Coronary artery (tissue), 2 donors: Measurements from ENCODE around the gene PDSS1.

ENCODE experiments used
- DNase-seq: peaks from one replicate; pipeline ENCODE4 v3.0.0-alpha.2; 2017; ENCODE audit warnings: low spot score
- H3K27ac ChIP-seq, 2 donors: fragments of 200-600 bp; sonication (generic); one replicate each; pipeline ENCODE4 v1.5.1; 2016 to 2019
- H3K4me3 ChIP-seq: fragments of 200-600 bp; sonication (generic); 2 replicates; pipeline ENCODE4 v1.5.1; 2016; ENCODE audit warnings: mild to moderate bottlenecking, moderate library complexity
- TF ChIP-seq, protein P1 (sequence below): fragments of 200-600 bp; sonication (generic); IDR thresholded peaks from one replicate; pipeline ENCODE4 v1.5.1; 2019; ENCODE audit warnings: antibody characterized with exemption

Gene PDSS1

DNA sequence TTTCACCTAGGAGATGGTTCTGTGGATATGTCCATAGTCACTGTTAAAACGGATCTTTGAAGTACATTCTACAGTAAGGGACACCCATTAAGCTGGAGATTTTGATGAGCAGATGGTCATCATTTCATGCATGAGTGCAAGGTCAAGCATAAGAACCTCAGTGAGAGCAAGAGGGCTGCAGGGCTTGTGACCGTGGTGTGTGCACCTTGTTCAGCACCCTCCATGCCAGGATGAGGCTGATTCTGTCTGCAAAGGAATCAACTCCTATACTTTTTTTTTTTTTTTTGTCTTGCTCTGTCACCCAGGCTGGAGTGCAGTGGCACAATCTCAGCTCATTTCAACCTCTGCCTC, 17.6 kb downstream of the PDSS1 start:
- no peak overlapping the region for H3K27ac ChIP-seq
- no peak for DNase-seq
- TF ChIP-seq, protein P1, sequence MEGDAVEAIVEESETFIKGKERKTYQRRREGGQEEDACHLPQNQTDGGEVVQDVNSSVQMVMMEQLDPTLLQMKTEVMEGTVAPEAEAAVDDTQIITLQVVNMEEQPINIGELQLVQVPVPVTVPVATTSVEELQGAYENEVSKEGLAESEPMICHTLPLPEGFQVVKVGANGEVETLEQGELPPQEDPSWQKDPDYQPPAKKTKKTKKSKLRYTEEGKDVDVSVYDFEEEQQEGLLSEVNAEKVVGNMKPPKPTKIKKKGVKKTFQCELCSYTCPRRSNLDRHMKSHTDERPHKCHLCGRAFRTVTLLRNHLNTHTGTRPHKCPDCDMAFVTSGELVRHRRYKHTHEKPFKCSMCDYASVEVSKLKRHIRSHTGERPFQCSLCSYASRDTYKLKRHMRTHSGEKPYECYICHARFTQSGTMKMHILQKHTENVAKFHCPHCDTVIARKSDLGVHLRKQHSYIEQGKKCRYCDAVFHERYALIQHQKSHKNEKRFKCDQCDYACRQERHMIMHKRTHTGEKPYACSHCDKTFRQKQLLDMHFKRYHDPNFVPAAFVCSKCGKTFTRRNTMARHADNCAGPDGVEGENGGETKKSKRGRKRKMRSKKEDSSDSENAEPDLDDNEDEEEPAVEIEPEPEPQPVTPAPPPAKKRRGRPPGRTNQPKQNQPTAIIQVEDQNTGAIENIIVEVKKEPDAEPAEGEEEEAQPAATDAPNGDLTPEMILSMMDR: no peak
- H3K4me3 ChIP-seq: no peak overlapping the region

DNA sequence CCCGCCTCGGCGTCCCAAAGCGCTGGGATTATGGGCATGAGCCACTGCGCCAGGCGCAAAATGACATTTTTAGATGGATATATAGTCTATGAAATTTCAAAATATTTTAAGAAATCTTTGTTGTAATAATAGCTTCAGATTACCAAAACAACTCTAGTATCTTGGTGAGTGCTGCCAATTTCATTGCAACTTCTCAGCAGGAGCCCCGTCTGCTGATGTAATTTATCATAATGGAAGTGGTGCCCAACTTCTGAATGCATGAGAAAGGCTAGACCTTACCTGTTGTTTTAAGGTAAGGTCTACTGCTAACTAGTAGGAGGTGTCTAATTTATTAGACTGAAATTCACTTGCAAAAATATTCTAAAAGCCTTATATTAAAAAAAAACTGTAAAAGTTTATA, 20.0 kb downstream of the PDSS1 start:
- no peak for DNase-seq
- TF ChIP-seq, protein P1: no peak
- no peak overlapping the region for H3K4me3 ChIP-seq
- H3K27ac ChIP-seq: no peak overlapping the region

DNA sequence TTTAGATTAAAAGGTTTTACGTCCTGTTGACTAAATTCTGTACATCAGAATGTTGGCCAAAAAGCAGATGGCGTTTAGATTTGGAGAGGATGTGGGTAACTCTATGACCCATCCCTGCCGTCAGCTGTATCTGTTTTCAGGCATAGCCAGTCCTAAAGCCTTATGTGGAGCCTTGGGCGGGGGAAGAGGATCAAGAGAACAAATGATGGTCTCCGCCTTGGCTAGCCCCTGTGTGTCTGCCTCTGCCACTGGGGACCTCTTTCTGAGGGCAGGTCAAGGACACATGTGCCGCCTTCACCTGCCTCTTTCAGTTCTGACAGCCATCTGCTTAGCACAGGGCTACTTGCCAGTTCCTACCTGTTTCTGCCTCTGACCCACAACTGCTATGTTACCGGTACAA, 24.1 kb downstream of the PDSS1 start:
- Histone ChIP-seq H3K27ac (no peak overlapping the region), H3K4me3 (no peak overlapping the region)
- TF ChIP-seq, protein P1: no peak
- no peak for DNase-seq

DNA sequence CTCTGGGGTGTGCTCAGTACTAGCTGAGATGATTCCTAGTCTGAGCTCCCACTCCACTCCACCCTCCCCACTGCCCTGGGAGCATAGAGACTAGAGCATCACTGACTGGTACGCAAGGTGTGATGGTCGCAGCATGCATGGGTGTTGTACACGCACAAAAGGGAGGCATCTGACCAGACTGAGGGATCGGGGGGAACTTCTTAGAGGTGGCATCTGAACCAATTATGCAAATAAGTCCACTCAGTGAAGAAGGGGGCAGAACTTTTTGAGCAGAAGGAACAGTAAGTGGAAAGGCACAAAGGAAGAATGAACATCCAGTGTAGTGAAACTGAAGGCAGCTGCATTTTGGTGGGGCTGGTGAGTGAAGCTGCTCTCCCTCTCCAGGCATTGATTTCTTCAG, 25.5 kb downstream of the PDSS1 start:
- DNase-seq: no peak
- Histone ChIP-seq H3K27ac (no peak overlapping the region), H3K4me3 (no peak overlapping the region)
- TF ChIP-seq, protein P1: no peak

DNA sequence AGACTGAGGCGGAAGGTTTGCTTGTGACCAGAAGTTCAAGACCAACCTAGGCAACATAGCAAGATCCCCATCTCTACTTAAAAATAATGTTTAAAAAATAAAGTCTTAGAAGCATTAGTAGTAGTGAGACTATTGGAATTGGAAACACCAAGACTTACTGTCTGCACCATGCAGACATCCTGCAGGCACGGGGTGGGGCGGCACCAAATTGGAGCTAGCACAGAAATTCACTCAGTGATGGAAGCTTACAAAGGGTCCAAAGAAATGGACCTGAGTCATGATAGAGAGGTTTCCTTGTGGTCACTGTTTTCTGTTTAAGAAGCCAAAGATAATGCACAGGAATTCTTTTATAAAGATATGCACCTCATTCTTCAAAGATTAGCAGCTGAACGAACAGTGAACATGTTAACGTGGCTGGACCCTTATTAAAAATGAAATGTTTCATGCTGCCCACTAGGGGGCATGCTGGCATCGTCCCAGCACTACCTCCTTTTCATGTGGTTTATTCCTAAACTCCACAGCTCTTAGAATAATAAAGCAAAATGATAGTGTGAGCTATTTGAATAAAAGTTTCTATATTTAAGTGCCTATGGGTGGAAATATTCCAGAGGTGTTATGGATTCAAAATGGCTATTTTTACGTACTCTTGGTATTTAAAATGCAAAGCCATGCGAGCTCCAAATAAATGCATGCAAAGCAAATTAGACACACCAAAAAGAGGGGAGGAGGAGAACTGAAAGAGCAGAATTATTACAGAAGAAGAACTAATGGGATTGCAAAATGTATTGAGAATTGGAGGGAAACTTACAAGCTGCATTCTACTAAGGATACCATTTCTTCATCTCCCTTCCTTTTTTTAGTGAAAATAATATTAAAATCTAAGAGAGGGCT, 28.6 kb downstream of the PDSS1 start:
- TF ChIP-seq, protein P1: peak; percentile 76
- DNase-seq: no peak
- H3K27ac ChIP-seq: no peak overlapping the region
- no peak overlapping the region for H3K4me3 ChIP-seq

DNA sequence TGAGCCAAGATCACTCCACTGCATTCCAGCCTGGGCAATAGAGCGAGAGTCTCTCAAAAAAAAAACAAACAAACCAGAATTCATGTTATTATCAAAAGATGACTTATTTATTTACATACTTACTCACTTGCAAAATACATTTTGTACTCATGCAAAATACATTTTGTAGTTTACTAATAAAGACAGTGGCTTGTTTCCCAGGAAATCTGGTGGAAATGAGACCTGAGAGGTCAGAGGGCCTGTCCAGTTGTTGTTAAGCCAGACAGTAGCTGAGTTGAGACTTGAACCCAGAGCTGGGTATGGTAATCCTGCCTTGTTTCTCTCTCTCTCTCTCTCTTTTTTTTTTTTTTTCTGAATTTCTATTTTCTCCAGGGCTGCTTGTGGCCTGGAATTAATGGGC, 29.5 kb downstream of the PDSS1 start:
- Histone ChIP-seq H3K27ac (no peak overlapping the region), H3K4me3 (no peak overlapping the region)
- TF ChIP-seq, protein P1: no peak
- no peak for DNase-seq

DNA sequence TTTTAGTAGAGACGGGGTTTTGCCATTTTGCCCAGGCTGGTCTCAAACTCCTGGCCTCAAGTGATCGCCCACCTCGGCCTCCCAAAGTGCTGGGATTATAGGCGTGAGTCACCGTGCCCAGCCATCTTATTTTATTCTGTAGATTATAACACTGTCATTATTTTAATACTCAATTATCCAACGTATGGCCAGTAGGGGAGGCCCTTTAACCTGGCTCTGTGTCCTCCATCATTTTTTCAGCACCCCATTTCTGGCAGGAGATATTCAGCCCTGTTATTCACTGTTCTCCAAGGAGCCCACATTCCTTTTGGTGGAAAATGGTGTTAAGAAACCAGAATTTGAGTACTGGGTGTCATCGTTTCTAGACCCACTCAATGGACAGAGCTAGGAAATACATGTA, 31.5 kb downstream of the PDSS1 start:
- DNase-seq: no peak
- no peak overlapping the region for H3K4me3 ChIP-seq
- TF ChIP-seq, protein P1: no peak
- H3K27ac ChIP-seq: no peak overlapping the region
